SW480 (cell line): Measurements from ENCODE around the gene EMC6.
"Not testable (repeated sequence)": the region's sequence is repeated elsewhere in the genome, so short reads cannot be mapped to it uniquely, and the experiment has no call there.

ENCODE experiments used
- DNase-seq: peaks from one replicate; pipeline ENCODE4 v3.0.0-alpha.2; 2016; ENCODE audit warnings: low spot score

Gene EMC6

DNA sequence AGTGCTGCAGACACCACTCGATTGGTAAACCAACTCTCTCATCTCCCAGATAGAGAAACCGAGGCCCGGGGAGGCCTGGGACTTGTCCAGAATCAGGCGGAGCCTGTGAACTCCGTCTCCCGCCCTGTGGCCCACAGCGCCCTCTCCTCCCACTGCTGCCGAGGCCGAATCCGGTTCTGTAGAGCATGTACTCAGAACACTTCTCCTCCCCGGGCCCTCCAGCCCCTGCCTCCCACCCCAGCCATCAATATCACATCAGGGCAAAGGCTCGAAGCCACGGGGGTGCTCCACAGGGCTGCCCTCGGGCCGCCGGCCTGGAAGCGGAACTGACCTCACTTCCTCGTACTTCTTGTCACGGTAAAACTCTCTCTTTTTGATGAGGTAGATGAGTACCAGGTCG lies 13.0 kb downstream of the EMC6 start:
- DNase-seq, result no peak

DNA sequence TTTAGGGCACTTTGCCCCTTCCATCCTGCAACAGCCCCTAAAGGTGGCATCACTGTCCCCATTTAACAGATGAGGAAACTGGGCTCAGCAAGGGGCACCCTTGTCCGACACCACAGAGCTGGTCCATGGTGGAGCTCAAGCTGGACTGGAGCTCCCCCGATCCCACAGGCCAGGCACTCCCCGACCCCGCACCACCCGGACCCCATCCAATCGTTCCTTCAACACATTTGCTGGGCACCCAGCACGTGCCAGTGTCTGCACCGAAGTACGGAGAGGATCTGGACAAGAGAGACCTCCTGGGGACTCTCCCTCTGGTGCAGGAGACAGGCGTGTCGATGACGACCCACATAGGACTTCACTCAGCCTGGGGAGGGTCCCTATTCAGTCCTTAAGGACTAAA lies 13.4 kb downstream of the EMC6 start:
- DNase-seq, result no peak

DNA sequence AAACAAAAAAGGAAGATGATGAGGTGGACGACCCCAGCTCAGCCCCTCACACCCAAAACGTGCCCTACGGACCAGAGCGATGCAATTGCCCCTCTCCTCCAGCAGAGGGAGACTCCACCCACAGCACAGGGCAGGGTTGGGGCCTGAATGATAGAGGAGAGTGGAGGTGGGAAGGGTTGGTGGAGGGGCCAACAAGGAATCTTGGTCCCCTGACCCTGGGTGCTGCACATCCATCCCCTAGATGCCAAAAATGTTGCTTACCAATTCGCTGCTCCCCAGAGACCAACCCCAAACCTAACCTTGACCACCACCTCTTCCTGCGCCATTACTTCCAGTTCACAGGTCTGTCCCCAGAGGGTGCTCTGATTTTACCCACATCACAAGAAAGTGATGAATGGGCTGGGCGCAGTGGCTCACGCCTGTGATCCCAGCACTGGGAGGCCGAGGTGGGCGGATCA lies 14.5 kb downstream of the EMC6 start:
- peak; percentile 55 for DNase-seq

DNA sequence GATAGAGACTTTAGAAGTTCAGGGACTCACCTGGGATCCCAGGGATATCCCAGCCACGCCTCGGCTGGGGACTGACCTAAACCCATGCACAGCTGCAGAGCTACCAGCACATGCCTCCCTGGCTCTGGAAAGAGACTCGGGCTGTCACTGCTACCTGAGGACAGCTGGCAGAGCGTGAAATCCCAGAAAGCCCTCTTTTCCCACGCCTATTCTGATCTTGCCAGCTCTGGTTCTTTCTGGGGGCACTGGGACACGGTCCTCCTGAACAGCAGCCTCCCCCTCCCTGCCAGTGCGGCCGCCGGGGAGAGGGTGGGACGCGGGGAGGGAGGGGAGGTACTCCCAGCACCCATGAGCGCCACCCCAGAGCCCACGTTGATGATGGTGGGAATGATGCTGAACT lies 16.6 kb downstream of the EMC6 start:
- DNase-seq, result no peak

DNA sequence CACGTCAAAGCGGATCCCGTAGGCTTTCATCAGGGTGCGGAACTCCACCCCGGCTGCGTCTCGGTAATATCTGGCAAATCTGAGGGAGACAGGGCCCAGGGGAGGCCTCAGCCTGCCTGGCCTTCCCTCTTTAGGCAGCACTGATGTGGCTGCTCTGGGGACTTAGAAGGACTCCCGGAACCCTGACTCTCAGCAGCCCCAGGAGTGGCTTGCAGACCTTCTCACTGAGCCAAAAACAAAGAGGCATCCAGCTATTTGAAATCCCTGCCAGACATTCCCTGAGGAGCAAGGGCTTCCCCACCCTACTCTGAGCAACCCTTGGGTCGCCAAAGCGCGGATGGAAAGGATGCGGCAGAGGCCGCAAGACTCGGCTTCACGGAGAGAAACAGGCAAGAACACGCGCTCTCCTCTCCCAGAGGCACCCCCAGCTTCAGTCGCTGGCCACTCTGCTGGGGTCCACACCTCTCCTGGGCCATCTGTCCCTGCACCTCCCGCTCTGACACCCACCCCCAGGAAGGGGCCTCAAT lies 19.5 kb downstream of the EMC6 start:
- DNase-seq, result no peak

DNA sequence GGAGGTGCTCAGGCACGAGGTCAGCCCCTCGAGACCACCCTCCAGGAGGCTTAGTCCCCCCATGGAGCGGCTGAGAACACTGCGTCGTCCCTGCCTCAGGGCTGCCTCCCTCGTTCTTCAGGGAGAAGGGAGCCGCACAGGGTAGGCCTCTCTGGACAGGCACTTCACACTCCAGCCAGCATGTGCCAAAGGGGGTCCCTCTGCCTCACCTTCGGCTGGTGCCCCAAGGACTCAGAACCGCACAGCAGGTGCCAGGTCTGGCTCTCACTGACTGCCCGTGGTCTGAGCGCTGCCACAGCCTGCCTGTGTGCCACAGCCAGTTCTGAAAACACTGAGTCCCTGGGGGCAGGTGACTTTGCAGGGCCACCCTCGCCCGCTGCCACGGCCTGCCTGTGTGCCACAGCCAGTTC lies 20.2 kb downstream of the EMC6 start:
- DNase-seq, result no peak

DNA sequence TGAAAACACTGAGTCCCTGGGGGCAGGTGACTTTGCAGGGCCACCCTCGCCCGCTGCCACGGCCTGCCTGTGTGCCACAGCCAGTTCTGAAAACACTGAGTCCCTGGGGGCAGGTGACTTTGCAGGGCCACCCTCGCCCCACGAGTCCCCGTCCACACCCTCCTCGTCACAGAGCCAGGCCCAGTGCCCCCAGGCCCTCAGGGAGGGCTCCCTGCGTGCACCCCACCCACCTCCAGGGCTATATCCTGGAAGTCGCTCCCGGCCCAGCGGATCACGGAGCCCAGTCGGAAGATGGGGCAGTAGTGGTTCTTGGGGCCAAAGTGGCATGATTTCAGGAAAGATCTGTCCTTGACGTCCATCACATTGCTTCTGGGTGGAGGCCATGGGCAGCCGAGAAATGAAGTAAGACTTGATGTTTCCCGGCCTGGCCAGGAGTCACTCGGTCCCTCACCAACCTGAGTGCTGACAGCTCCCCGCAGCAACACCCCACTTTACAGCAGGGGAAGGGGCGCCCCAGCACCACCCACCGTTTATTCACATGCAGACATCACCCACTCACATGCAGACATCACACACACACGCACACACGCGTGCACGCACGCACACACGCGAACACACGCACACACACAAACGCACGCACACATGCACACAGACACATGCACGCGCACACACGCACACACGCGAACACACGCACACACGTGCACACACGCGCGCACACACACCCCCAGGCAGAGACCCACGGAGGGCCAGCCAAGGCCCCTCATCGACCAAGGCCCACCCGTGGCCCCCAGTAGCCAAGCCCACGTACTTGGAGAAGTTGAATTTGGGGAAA lies 20.9 kb downstream of the EMC6 start:
- no peak for DNase-seq

DNA sequence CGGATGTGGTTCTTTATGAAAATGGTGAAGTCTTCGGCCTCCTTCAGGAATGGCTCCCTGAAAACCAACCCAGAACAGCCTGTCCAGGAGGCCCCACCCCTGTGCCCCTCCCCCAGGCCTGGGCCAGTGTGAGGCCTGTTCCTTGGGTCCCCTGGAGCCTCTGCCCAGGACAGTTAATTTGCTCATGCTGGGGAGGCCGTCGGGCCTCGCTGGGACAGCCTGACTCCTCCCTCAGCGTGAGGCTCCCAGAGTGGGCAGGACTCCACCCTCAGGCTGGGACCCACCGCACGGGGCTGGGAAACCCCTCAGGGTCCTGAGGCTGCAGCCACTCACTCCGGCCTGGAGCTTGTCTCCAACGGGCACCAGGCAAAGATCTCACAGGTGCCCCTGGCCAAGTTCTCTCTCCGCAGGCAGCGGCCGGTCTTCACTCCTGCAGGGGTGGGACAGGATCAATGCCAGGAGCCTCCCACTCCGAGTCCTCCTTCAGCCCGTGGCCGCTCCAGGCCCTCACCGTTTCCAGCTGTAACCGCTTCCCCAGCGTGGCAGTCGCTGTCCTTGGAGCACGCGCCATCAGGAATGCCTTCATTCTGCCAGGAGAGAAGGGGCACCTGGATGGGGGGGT lies 21.6 kb downstream of the EMC6 start:
- no peak for DNase-seq

DNA sequence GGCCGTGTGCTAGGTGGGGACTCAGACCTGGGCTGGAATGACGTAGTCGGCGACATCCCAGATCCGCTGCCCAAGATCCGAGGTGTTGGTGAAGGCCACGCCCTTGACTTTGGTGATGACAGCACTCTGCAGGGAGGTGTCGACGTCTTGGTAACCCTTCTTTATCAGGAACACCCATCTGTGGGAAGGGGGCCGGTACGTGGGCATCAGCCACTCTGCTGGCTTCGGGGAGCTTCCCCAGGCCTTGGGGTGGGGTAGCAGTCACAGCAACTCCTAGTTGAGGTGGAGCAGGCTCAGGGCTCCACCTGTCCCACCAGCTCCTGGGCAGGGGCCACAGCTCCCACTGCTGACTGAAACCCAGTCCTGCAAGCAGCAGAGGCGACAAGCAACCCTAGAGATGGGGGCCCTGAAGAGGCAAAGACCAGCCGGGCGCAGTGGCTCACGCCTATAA lies 23.0 kb downstream of the EMC6 start:
- no peak for DNase-seq

DNA sequence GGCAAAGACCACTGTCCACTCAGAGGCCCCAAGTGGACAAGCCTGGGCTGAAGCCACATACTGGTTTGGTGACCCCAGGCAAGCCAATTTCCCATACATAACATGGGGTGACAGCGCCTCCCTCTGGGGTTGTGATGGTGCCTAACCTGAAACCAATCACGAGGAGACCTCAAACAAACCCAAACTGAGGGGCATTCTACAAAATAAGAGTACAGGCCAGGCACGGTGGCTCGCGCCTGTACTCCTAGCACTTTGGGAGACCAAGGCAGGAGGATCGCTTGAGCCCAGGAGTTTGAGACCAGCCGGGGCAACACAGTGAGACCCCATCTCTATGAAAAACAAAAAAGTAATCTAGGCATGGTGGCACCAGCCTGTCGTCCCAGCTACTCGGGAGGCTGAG lies 23.7 kb downstream of the EMC6 start:
- no peak for DNase-seq

DNA sequence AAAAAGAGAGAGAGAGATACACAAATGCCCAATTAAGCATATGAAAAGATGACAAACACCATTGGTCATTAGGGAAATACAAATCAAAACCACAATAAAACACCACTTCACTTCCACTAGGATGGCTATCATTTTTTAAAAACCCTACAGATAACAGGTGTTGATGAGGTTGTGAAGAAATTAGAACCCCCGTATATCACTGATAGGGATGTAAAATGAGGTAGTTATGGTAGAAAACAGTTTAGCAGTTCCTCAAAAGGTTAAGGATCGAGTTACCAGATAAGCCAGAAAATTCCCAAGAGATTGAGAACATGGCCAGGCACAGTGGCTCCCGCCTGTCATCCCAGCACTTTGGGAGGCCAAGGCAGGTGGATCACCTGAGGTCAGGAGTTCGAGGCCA lies 24.5 kb downstream of the EMC6 start:
- no peak for DNase-seq

DNA sequence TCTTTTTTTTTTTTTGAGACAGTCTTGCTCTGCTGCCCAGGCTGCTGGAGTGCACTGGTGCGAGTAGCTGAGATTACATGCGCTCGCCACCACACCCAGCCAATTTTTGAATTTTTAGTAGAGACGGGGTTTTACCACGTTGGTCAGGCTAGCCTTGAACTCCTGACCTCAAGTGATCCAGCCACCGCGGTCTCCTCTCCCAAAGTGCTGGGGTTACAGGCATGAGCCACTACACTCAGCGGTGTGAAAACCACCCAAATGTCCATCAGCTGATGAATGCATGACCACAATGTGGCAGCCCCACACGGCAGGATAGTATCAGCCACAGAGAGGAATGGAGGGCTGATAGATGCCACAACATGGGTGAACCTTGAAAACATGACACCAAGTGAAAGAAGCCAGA lies 25.2 kb downstream of the EMC6 start:
- DNase-seq, result no peak

DNA sequence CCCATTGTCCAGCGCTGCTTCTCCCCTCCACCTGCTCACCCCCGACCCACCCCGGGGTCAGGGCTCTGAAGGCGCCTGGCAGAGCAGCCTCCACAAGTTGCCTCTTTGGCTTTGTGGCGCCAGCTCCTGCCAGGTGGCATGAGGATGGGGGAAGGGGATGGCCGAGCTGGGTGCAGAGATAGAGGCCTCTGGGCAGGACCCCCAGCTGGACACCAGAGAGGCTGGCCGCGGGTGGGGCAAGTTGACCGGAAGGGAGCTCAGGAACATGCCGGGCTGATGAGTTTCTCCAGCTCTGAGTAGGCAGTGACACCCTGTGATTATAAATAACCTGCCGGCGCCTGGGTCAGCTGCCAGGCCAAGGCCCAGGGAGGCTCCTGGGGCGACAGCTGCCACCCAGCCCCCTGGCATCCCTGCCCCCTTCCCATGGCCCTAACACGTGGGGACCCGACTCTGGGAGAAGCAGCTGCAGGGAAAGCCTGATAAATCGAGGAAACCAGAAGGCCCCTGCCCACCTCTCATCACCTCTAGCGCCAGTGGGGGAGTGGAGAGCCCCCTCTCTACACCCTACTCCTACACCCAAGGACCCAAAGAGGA lies 26.6 kb downstream of the EMC6 start:
- peak; percentile 31 for DNase-seq

DNA sequence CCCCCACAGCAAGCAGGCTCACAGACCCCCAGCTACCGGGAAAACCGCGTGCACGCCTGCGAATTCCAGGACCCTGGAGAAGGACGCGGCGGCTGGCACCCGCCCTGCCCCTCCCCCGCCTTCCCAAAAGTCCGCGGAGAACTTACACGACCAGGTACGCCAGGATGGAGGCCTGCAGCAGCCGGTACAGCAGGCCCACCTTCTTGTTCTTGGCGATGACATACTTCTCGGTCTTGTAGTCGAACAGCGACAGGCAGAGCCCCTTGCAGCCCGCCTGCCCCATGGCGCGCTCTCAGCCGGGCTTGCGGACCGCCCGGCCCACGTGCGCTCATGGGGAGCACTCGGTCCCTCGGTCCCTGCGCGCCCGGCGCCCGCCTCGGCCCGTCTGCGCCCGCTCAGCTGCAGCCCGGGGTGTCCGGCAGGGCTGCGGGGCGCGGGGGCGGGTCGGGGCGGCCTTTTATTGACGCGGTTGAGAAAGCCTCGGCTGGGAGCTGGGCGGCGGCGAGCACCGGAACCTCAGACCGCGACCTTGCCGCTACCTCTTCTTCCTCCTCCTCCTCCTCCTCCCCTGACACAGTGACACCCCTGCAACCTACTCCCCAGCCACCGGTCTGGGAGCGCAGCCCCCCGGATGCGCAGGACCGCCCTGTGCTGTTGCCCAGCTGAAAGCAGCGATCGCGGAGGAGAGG lies 27.3 kb downstream of the EMC6 start, which contains the start of gene P2RX5:
Gene P2RX5, minus strand, starts transcription at position 433 of the 689 bp plus-strand sequence. Its CDS starts 150 bp downstream, at position 283.
- DNase-seq, result peak; percentile 50

DNA sequence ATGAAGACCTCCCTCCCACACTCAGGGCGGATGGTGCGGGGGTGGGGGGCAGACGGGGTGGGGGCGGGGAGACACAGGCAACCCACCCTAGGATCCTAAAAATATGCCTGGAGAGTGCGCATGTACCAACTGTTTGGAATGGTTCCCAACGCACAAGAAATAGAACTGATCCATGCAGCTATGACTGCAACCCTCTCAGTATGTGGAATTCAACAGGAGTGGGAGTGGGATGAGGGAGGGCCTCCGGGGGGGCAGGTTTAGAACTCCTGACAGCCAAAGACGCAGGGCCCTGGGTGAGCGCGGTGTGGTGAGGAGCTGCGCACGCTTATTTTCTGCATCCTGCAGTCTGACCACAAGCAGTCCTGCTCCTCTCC lies 28.5 kb downstream of the EMC6 start:
- DNase-seq, result no peak

DNA sequence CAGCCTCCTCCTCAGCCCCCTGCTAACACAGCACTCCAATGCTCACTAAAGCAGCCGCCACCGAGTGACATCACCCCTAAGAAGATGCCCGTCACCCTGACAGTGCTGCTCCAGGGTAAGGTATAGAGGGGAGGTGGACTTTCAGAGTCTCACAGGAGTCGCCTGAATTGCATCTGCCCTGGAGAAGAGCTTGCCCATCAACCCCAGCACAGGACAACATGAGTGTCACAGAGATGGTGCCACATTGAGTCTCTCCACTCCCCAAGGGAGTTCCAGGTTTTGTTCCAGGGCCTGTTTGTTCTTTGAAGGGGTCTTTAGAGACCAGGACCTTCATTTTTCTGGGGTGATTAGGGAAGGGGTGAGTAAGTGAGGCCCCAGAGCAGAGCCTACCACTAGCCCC lies 29.5 kb downstream of the EMC6 start:
- no peak for DNase-seq

DNA sequence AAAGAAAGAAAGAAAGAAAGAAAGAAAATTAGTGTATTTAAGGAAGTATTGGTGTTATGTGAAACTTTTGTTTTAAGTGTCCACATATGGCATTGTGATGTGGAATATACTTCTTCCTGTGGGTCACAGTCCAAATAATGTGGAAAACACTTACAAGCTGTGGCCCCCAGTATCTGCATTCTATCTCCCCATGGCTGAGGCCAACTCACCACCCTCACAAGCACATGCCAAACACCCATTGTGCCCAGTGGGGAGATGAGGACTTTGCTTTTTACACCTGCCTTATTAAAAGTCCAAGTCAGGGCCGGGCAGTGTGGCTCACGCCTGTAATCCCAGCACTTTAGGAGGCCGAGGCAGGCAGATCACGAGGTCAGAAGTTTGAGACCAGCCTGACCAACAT lies 31.3 kb downstream of the EMC6 start:
- DNase-seq, result no peak

DNA sequence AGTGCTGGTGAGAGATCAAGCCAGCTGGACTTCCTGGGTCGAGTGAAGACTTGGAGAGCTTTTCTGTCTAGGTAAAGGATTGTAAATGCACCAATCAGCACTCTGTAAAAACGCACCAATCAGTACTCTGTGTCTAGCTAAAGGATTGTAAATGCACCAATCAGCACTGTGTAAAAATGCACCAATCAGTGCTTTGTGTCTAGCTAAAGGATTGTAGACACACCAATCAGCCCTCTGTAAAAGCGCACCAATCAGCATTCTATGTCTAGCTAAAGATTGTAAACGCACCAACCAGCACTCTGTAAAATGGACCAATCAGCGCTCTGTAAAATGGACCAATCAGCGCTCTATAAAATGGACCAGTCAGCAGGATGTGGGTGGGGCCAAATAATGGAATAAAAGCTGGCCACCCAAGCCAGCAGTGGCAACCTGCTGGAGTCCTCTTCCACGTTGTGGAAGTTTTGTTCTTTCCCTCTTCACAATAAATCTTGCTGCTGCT lies 33.5 kb downstream of the EMC6 start:
- not testable (repeated sequence) for DNase-seq

DNA sequence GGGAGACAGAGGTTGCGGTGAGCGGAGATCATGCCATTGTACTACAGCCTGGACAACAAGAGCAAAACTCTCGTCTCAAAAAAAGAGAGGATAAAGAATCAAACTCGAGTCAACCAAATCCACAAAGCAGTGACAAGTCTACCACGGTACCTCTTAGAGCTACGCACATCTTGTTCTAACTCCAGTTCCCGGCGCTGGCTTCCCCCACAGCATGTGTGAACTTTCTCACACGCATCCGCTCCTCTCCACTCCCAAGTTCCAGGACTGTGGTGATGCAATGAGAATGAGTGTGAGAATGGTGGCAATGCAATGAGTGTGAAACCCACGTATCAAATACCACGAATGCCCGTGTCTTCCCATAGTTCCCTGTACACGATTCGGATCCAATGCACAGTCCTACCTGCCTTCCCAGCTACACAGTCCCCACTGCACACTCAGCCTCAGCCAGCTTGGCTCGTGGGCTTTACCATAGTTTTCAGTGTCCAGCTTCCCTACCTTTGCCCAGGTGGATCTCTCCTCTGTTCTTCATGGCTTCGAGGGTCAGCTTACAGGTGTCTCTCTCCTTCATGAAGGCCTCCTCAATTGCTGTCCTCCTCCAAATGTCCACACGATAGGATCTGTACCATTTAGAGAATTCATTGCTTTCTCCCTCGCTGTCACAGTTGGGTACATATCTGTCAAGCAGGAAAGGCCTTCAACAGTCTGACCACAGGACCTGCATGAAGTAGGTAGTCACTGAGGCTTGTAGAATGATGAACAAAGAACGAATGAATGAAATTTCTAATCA lies 36.5 kb downstream of the EMC6 start:
- DNase-seq, result no peak

DNA sequence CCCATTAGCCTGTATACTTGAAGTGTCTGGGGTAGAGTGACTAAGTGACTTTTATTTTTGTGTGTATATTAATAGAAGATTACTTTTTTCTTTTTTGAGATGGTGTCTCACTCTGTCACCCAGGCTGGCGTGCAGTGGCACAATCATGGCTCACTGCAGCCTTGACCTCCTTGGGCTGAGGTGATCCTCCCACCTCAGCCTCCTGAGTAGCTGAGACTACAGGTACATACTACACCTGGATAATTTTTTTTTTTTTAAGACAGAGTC lies 37.0 kb downstream of the EMC6 start:
- not testable (repeated sequence) for DNase-seq

DNA sequence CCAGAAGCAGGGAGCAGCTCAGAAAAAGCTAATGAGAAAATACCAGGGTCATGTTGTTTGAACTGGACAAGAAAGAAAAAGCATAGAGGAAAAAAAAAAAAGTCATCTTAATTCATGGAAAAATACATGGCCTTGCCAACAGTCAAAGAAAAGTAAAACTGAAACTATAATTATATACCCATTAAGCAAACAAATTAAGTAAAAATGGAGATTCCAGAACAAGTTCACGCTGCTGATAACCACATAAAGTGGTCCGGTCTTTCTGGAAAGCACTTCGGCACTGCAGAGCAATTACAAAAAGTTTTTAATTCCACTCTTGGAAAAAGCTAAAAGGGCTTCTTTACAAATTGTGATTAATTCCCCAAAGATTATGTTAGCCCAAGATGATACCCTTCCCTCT lies 39.8 kb downstream of the EMC6 start:
- no peak for DNase-seq
